Left forelimb (tissue), 1 donor: ENCODE results near the gene CCDC85A.

Experiments used
- DNase-seq: peaks from one replicate; pipeline ENCODE4 v3.0.0-alpha.2; 2018; ENCODE audit warnings: low spot score

Gene CCDC85A

DNA sequence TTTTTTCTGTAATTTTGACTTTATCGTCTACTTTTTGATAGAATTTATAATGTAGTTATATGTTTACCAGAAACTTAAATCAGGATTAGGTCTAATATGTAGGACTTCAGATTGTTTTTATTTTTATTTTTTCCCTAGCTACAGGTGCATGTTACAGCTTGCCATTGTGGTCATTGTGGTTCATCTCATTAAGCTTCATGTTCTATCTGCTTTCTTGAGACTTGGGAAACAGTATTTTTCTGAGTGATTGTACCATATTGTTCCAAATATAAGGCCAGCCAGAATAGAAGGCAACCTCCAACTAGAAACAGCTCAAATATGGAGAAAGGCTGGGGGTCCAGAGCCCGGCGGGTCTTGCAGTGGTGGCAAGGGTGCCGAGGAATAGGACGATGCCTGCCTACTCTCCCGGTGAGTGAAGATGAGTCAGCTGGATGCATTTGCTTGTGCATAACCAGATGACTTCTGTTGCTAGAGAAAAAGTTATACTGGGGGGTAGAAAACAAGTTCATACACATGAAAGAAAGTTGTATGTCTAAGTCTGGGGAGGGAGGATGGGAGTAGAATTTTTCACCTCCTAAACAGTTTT lies 188.4 kb downstream of the CCDC85A start:
- no peak for DNase-seq

- no peak for DNase-seq
Measured at GRCh38 chr2:56375251-56375650, 191.5 kb downstream of the CCDC85A start.

- DNase-seq, result no peak
Measured at GRCh38 chr2:56376699-56377665, 193.2 kb downstream of the CCDC85A start.

- no peak for DNase-seq
Measured at GRCh38 chr2:56379066-56379465, 195.3 kb downstream of the CCDC85A start.

DNA sequence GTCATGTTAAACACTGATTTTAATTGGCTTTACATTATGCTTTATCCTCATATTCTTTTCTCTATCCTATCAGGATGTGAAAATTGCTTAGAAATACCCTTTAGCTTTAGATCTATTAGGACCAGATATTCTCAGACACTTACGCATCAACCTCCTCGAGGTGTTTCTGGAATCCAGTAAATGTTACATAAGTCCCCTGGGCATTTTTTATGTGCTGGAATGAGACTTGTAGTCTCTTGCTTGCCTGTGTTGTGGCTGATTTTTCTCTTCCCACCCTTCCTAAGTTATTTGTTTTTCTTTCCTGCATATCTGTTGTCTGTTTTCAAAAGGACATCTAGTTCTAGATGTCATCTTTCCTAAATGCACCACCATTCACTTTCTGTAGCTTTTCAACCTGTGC lies 197.1 kb downstream of the CCDC85A start:
- no peak for DNase-seq

GRCh38 chr2:56382466-56382865 lies 198.7 kb downstream of the CCDC85A start:
- DNase-seq, result no peak

GRCh38 chr2:56386657-56387056 lies 202.9 kb downstream of the CCDC85A start:
- DNase-seq, result no peak

GRCh38 chr2:56390644-56391043 lies 206.9 kb downstream of the CCDC85A start:
- no peak for DNase-seq

DNA sequence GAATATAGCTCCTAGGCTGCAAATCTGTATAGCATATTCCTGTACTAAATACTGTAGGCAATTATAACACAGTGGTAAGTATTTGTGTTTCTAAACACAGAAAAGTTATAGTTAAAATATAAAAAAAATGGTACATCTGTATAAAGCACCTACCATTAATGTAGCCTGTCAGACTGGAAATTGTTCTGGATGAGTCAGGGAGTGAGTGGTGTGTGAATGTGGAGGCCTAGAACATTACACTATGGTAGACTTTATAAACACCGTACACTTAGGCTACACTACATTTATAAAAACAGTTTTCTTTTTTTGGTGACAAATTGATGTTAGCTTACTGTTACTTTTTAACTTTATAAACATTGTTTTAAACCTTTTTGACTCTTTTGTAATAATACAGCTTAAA lies 226.3 kb downstream of the CCDC85A start:
- DNase-seq, result no peak

GRCh38 chr2:56416500-56417176 lies 232.8 kb downstream of the CCDC85A start:
- no peak for DNase-seq
